ENCODE results near the gene LRRFIP1. TPM values are rescaled to one million over a fixed set of nuclear protein-coding genes. Genes with fewer than 3 reads are reported as not detected.

Gene LRRFIP1
- total and polyA plus RNA-seq, 10 of the 15 experiments (the other 5 are each of a cell fraction or from before 2014, with no cell fraction given) = 36.2 to 120 (median 74.3) TPM

GRCh38 chr2:237697586-237698357 is 70.4 kb downstream of the LRRFIP1 start:
- no peak for FAIRE-seq
- peak overlapping the region; percentile 90 for H3K4me3 ChIP-seq
- no peaks in the 10 kb centered on the region for H3K9me3 ChIP-seq (replicated peaks; ENCODE audit: control insufficient read depth, insufficient read depth, low read length)
- H3K27ac ChIP-seq (ENCODE audit: control insufficient read depth, insufficient read depth) = peak overlapping the region; percentile 90
- H3K27me3 ChIP-seq (replicated peaks in 1 of 2; ENCODE audit: control insufficient read depth in 2 of 2, insufficient read depth in 2 of 2, low read length in 1 of 2) = no peaks in the 10 kb centered on the region
- peaks cover 48% of the 10 kb centered on the region for H3K4me1 ChIP-seq (ENCODE audit: control insufficient read depth, insufficient read depth, low read length)
- ChIA-PET CTCF (interaction anchor here (0.8 to 18.3 kb wide), 12 partner anchors 10 to 116 kb away, joined by 3 to 298 read pairs (median 4); no protein-coding TSS in a partner anchor), RAD21 (ENCODE audit: unreplicated experiment) (interaction anchor here (1.2 to 13.1 kb wide), 8 partner anchors 10 to 94 kb away, joined by 3 to 209 read pairs (median 6); no protein-coding TSS in a partner anchor), SMC1A (ENCODE audit: uncharacterized antibody, unreplicated experiment) (interaction anchor here (0.5 to 7.1 kb wide), 18 partner anchors 9 to 207 kb away, joined by 3 to 155 read pairs (median 4); no protein-coding TSS in a partner anchor), POLR2A (interaction anchor here (1.2 to 3.4 kb wide), 8 partner anchors 10 to 364 kb away, joined by 3 to 23 read pairs (median 6); no protein-coding TSS in a partner anchor)
- H3K4me2 ChIP-seq (ENCODE audit: control insufficient read depth, insufficient read depth) = peak overlapping the region; percentile 88
- no TSS peak for BruUV-seq (replicated peaks)
- no peaks in the 10 kb centered on the region for H4K20me1 ChIP-seq (ENCODE audit: control insufficient read depth, insufficient read depth)
- in situ Hi-C loops (cut with MboI) = no loop called here
- no peak for ATAC-seq
- peaks cover 99% of the 10 kb centered on the region for H3K79me2 ChIP-seq (ENCODE audit: control insufficient read depth, insufficient read depth, low read length)
- no peak for DNase-seq (ENCODE audit: low read depth, low spot score)
- 14% methylated on average over 13 of the region's 13 CpGs for WGBS (ENCODE audit: insufficient coverage, insufficient replicate concordance, low lambda C conversion rate, missing lambda C conversion rate)
- no peaks in the 10 kb centered on the region for H3K36me3 ChIP-seq (ENCODE audit: control insufficient read depth in 2 of 2, insufficient read depth in 2 of 2, low read length in 1 of 2)
- TF ChIP-seq ZBTB33 (IDR thresholded peaks at IDR 0.05) (0 out of 2 replicates have a peak, but pooled peaks have one; percentile 56), EP300 (IDR thresholded peaks at IDR 0.05; ENCODE audit: borderline replicate concordance in 1 of 2, control insufficient read depth in 1 of 2, low read depth in 2 of 2, low read length in 2 of 2) (0 out of 4 replicates have a peak, but pooled peaks of 1 of the 2 experiments have one; percentile 18), MXI1 (IDR thresholded peaks at IDR 0.05; ENCODE audit: low read depth, low read length) (0 out of 2 replicates have a peak, but pooled peaks have one; percentile 23), CHD1 (IDR thresholded peaks at IDR 0.05; ENCODE audit: low read depth, low read length) (no peak)
- H3K9ac ChIP-seq (ENCODE audit: control insufficient read depth, insufficient read depth, low read length) = peak overlapping the region; percentile 93
- no peak overlapping the region for H2AFZ ChIP-seq (ENCODE audit: control insufficient read depth, low read depth, low read length)
- intact Hi-C loops (cut with micrococcal nuclease; ENCODE audit: unreplicated experiment) = loop anchor here (10.0 kb wide), 2 partner anchors 367 to 1153 kb away; partner anchors contain the start of gene SCLY

Data from GM12878 (cell line).